GM12864 (cell line): ENCODE results near the gene CHRNB4.

Source experiments
- DNase-seq: peaks from one replicate; pipeline ENCODE4 v3.0.0-alpha.2; 2011; ENCODE audit warnings: low read depth
- H3K4me3 ChIP-seq: 2 replicates; pipeline ENCODE4 v1.5.1; 2011; ENCODE audit warnings: mild to moderate bottlenecking, low read depth, low read length, control low read depth
- TF ChIP-seq, protein P1 (sequence below): IDR thresholded peaks from 2 replicates; pipeline ENCODE4 v1.5.1; 2011; ENCODE audit warnings: low read depth, mild to moderate bottlenecking, moderate library complexity, low read length, control low read depth, inconsistent platforms; ENCODE audit errors: missing control alignments

Gene CHRNB4

DNA sequence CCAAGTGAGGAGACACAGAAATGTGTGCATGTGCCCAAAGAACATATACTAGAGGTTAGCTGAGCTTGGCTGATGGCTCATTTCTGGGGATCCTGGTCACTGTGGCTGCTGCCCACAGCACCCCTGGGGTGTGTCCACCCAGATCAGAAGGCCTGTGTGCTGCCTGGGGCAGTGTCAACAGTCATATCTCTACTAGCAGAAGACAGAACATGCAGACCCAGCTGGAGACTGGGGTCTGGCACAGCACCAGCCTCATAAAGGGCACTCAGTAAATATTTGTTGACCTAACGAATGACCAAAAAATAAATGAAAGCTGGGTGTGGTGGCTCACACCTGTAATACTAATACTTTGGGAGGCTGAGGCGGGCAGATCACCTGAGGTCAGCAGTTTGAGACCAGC is 36.6 kb downstream of the CHRNB4 start:
- no peak for DNase-seq
- TF ChIP-seq, protein P1, sequence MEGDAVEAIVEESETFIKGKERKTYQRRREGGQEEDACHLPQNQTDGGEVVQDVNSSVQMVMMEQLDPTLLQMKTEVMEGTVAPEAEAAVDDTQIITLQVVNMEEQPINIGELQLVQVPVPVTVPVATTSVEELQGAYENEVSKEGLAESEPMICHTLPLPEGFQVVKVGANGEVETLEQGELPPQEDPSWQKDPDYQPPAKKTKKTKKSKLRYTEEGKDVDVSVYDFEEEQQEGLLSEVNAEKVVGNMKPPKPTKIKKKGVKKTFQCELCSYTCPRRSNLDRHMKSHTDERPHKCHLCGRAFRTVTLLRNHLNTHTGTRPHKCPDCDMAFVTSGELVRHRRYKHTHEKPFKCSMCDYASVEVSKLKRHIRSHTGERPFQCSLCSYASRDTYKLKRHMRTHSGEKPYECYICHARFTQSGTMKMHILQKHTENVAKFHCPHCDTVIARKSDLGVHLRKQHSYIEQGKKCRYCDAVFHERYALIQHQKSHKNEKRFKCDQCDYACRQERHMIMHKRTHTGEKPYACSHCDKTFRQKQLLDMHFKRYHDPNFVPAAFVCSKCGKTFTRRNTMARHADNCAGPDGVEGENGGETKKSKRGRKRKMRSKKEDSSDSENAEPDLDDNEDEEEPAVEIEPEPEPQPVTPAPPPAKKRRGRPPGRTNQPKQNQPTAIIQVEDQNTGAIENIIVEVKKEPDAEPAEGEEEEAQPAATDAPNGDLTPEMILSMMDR: no peak
- H3K4me3 ChIP-seq: no peak overlapping the region

DNA sequence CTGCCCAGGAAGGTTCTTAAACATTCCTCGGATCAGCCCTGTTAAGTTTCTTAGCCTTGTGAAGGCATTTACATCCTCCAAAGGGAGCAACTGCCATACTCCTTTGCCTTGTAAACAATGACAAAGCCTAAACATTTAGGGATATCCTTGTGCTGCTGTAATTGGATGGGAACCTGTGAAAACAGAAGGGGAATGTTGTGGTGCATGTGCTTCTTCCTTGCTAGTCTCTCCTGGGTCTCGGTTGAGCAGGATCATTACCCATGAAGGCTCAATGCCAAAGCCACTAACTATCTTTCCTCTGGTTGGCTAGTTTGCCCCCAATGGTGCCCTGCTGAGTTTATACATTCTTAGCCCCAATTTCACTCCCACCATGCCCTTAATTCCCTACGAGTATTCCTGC is 37.5 kb downstream of the CHRNB4 start:
- H3K4me3 ChIP-seq: no peak overlapping the region
- DNase-seq: no peak
- TF ChIP-seq, protein P1: no peak

DNA sequence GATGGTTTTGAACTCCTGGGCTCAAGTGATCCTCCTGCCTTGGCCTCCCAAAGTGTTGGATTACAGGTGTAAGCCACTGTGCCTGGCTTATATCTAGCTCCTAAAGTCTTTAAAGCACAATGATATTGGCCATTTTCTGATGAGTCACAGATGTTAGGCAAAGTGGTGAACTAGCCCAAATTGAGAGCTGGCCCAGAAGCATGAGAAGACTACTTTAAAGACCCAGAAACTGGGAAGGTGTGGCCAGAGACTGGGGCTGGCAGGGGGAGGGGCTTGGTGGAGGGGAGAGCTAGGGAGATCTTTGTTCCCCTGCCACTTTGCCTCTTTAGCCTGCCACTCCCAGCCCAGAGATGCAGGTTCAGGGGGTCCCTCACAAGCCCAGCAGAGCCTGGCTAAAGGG is 41.8 kb downstream of the CHRNB4 start:
- TF ChIP-seq, protein P1: no peak
- DNase-seq: no peak
- H3K4me3 ChIP-seq: no peak overlapping the region

DNA sequence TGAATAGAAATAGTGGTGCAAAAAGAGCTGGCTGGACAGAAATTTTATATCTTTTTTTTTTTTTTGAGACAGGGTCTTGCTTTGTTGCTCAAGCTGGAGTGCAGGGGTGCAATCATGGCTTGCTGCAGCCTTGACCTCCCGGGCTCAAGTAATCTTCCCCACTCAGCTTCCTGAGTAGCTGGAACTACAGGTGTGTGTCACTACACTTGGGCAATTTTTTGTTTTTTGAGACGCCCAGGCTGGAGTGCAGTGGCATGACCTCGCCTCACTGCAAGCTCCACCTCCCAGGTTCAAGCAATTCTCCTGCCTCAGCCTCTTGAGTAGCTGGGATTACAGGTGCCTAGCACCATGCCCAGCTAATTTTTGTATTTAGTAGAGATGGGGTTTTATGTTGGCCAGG is 42.7 kb downstream of the CHRNB4 start:
- DNase-seq: no peak
- TF ChIP-seq, protein P1: no peak
- H3K4me3 ChIP-seq: no peak overlapping the region

DNA sequence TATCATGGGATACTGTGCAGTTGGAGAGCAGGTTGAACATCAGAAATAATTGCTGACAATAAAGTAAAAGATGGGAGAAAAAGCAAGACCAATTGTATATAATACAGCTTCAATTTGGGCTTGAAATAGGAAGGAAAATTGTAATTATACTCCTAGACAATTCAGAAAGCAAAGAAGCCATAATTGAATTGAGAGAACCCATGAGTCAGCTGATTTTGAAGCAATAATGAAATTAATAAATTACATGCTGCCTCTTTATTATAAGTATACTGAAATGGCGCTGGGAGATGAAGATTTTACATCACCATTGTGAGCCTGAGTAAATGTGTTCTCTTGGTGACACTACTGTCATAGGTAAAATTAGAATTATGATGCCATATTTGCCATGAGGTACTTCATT is 43.4 kb downstream of the CHRNB4 start:
- no peak overlapping the region for H3K4me3 ChIP-seq
- TF ChIP-seq, protein P1: no peak
- no peak for DNase-seq

GRCh38 chr15:78574944-78575343 is 66.1 kb downstream of the CHRNB4 start:
- TF ChIP-seq, protein P1: no peak
- no peak overlapping the region for H3K4me3 ChIP-seq

More at GRCh38 chr15:78574944-78575343, 66.1 kb downstream of the CHRNB4 start:
- no peak for DNase-seq
